OCI-LY3 (cell line): Measurements from ENCODE around the gene PALM3.

Source experiments
- EZH2phosphoT487 ChIP-seq: fragments of 200-600 bp; shearing (Covaris generic); IDR thresholded peaks from 2 replicates; pipeline ENCODE4 v1.6.1; 2018; ENCODE audit warnings: antibody characterized with exemption, mixed run types, low read depth
- TF ChIP-seq, protein P1 (sequence below): fragments of 200-600, 300-600 bp; sonication (generic); IDR thresholded peaks from 2 replicates; pipeline ENCODE4 v1.5.1; 2014; ENCODE audit warnings: antibody characterized with exemption, low read length, low read depth

DNA sequence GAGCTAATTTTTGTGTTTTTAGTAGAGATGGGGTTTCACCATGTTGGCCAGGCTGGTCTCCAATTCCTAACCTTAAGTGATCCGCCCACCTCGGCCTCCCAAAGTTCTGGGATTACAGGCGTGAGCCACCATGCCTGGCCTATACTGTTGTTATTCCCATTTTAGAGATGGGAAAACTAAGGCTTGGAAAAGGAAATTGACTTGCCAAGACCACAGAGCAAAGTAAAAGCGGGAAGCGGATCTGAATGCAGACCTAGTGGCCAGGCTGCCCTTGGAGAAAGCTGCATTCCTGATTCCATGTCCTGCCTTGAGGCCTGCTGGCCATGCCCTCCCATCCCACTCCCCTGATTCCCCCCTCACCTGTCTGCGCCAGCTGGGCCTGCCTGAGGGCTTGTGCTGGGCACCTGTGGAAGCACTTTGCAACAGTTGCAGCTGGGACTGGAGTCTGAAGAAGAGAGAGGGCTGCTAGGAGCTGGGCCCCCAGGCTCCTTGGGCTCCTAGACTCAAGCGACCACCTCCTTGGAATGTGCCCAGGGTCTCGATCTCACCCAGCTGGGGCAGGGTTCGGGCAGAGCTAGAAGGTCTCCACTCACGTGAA lies 5.7 kb downstream of the PALM3 start:
- TF ChIP-seq, protein P1, sequence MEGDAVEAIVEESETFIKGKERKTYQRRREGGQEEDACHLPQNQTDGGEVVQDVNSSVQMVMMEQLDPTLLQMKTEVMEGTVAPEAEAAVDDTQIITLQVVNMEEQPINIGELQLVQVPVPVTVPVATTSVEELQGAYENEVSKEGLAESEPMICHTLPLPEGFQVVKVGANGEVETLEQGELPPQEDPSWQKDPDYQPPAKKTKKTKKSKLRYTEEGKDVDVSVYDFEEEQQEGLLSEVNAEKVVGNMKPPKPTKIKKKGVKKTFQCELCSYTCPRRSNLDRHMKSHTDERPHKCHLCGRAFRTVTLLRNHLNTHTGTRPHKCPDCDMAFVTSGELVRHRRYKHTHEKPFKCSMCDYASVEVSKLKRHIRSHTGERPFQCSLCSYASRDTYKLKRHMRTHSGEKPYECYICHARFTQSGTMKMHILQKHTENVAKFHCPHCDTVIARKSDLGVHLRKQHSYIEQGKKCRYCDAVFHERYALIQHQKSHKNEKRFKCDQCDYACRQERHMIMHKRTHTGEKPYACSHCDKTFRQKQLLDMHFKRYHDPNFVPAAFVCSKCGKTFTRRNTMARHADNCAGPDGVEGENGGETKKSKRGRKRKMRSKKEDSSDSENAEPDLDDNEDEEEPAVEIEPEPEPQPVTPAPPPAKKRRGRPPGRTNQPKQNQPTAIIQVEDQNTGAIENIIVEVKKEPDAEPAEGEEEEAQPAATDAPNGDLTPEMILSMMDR: no peak
- no peak for TF ChIP-seq EZH2phosphoT487
